Endothelial cell of umbilical vein (primary cell): ENCODE measurements around the gene TMEM92. TPM values are rescaled to one million over a fixed set of nuclear protein-coding genes. Genes with fewer than 3 reads are reported as not detected.

Experiments
- BruUV-seq: library from RNA; stranded (reverse); fragments of 400-500 nt; replicated peaks from 2 replicates; lab custom pipeline; 2021; lab: Mats Ljungman, UMichigan
- CTCF ChIA-PET: fragments of 300-600, 350-600 bp; sonication (Branson Sonifier 250); formaldehyde crosslinking; loops from one replicate; lab custom pipeline; 2021; ENCODE audit warnings: antibody characterized with exemption, inconsistent platforms; lab: Charles Lee
- POLR2A ChIA-PET: fragments of 300-600, 350-600 bp; sonication (Branson Sonifier 250); formaldehyde crosslinking; loops from one replicate; lab custom pipeline; 2021; ENCODE audit warnings: antibody characterized with exemption, inconsistent platforms; lab: Charles Lee
- DNase-seq: peaks from one replicate; pipeline ENCODE4 v3.0.0-alpha.2; 2011; ENCODE audit warnings: low read depth, low spot score
- FAIRE-seq: peaks from 2 replicates; lab custom pipeline; 2011; peaks lifted over from hg19 to GRCh38; lab: Jason Lieb, UNC
- H2AFZ ChIP-seq: 2 replicates; pipeline ENCODE4 v1.6.0; 2012; ENCODE audit warnings: low read depth, low read length, control low read depth, inconsistent platforms
- H3K27ac ChIP-seq: 2 replicates; pipeline ENCODE4 v1.5.1; 2011; ENCODE audit warnings: low read depth, mild to moderate bottlenecking, control low read depth, low read length, moderate library complexity; ENCODE audit not compliant: insufficient read depth
- H3K27me3 ChIP-seq, 2 experiments: 2 replicates each; pipeline versions ENCODE4 v1.6.0 to v1.6.1; 2011; ENCODE audit warnings: low read length in 2 of 2, mixed read lengths in 1 of 2; ENCODE audit not compliant: control insufficient read depth in 2 of 2, insufficient read depth in 2 of 2
- H3K36me3 ChIP-seq, 2 experiments: 2 replicates in 1 of 2; 3 replicates in 1 of 2; pipeline ENCODE4 v1.5.1; 2011; ENCODE audit warnings: low read length in 2 of 2, mild to moderate bottlenecking in 1 of 2, moderate library complexity in 1 of 2; ENCODE audit not compliant: control insufficient read depth in 2 of 2, insufficient read depth in 2 of 2; ENCODE audit errors: extremely low read depth in 1 of 2
- H3K4me1 ChIP-seq: 3 replicates; pipeline ENCODE4 v1.5.1; 2011; ENCODE audit warnings: mild to moderate bottlenecking, low read length; ENCODE audit not compliant: control insufficient read depth, insufficient read depth; ENCODE audit errors: extremely low read depth
- H3K4me2 ChIP-seq: 2 replicates; pipeline ENCODE4 v1.6.1; 2011; ENCODE audit warnings: low read length, control low read depth, mixed read lengths; ENCODE audit not compliant: insufficient read depth
- H3K4me3 ChIP-seq, 3 experiments: fragments of 200-600 bp in 1 of 3; sonication (generic), shearing (Covaris generic) in 1 of 3; replicated peaks in 1 of 3; 2 replicates each; pipeline ENCODE4 v1.5.1; 2011 to 2016; ENCODE audit warnings: control low read depth in 3 of 3, low read length in 3 of 3, mild to moderate bottlenecking in 2 of 3, inconsistent platforms in 1 of 3, low read depth in 1 of 3, moderate library complexity in 1 of 3; ENCODE audit not compliant: insufficient read depth in 1 of 3
- H3K79me2 ChIP-seq: 2 replicates; pipeline ENCODE4 v1.6.0; 2012; ENCODE audit warnings: low read length, inconsistent platforms; ENCODE audit not compliant: control insufficient read depth, insufficient read depth
- H3K9ac ChIP-seq: replicated peaks from 2 replicates; pipeline ENCODE3; 2011; ENCODE audit warnings: low read length, control low read depth; ENCODE audit not compliant: insufficient read depth; ENCODE audit errors: extremely low read depth
- H3K9me1 ChIP-seq: replicated peaks from 3 replicates; pipeline ENCODE4 v1.6.0; 2011; ENCODE audit warnings: mild to moderate bottlenecking, low read length; ENCODE audit not compliant: control insufficient read depth, insufficient read depth; ENCODE audit errors: extremely low read depth
- H3K9me3 ChIP-seq: replicated peaks from 2 replicates; pipeline ENCODE4 v1.5.1; 2012; ENCODE audit warnings: low read length, inconsistent platforms; ENCODE audit not compliant: control insufficient read depth, insufficient read depth
- H4K20me1 ChIP-seq: replicated peaks from 2 replicates; pipeline ENCODE3; 2011; ENCODE audit warnings: mild to moderate bottlenecking, low read length; ENCODE audit not compliant: control insufficient read depth, insufficient read depth; ENCODE audit errors: extremely low read depth
- EZH2 ChIP-seq: IDR thresholded peaks from 2 replicates; pipeline ENCODE4 v1.6.1; 2012; ENCODE audit warnings: borderline replicate concordance, low read depth, mild to moderate bottlenecking, moderate library complexity, low read length, inconsistent platforms; ENCODE audit not compliant: severe bottlenecking
- FOS ChIP-seq: IDR thresholded peaks from 2 replicates; pipeline ENCODE4 v1.6.1; 2011; ENCODE audit warnings: mild to moderate bottlenecking, low read length, moderate library complexity, borderline replicate concordance; ENCODE audit not compliant: insufficient read depth
- GATA2 ChIP-seq: IDR thresholded peaks from 2 replicates; pipeline ENCODE4 v1.7.0; 2011; ENCODE audit warnings: low read depth, mild to moderate bottlenecking, moderate library complexity, mixed read lengths, low read length; ENCODE audit not compliant: insufficient read length, insufficient read depth
- JUN ChIP-seq: IDR thresholded peaks from 2 replicates; pipeline ENCODE4 v1.6.1; 2011; ENCODE audit warnings: borderline replicate concordance, low read depth; ENCODE audit not compliant: insufficient read length, insufficient read depth
- MYC ChIP-seq: IDR thresholded peaks from one replicate; pipeline ENCODE4 v1.6.1; 2011; ENCODE audit warnings: mild to moderate bottlenecking, low read depth, low read length
- POLR2AphosphoS5 ChIP-seq: IDR thresholded peaks from 2 replicates; pipeline ENCODE4 v1.6.1; 2012; ENCODE audit warnings: low read depth, mild to moderate bottlenecking, control low read depth, low read length, moderate library complexity; ENCODE audit not compliant: insufficient read depth
- dilution Hi-C: fragments of 300-500 bp; cut with MboI; formaldehyde crosslinking; loops from one replicate; pipeline ENCODE4 v1.15.0; 2019; ENCODE audit warnings: low sequenced_read_pairs; ENCODE audit not compliant: extremely low pct_ligation_motif_present
- intact Hi-C: fragments of 100-400 bp; cut with micrococcal nuclease; formaldehyde crosslinking; loops from one replicate; pipeline ENCODE4 v1.10.0; 2022
- polyA plus RNA-seq, 4 experiments: library from polyadenylated mRNA; depleted of rRNA in 3 of 4; stranded (reverse) in 3 of 4; unstranded in 1 of 4; fragments of >200 nt; gene quantifications; 2 replicates each; pipeline versions ENCODE4 v1.2.1 to v1.2.3, GENCODE V29; 2011 to 2012; ENCODE audit warnings: missing spikeins in 1 of 4
- total RNA-seq: library from RNA; stranded (reverse); gene quantifications from 2 replicates; pipeline ENCODE4 v1.2.3, GENCODE V29; 2021
- TF ChIP-seq, protein P1 (sequence below): IDR thresholded peaks from 2 replicates; pipeline ENCODE4 v1.6.1; 2011; ENCODE audit not compliant: insufficient read depth, insufficient read length
- TF ChIP-seq, protein P2 (sequence below), 2 donors: IDR thresholded peaks; 1 replicate in 1 of 2; 2 replicates in 1 of 2; pipeline ENCODE4 v1.5.1; 2011; ENCODE audit warnings: low read length in 2 of 2, mild to moderate bottlenecking in 2 of 2, moderate library complexity in 2 of 2, control low read depth in 1 of 2, inconsistent platforms in 1 of 2, low read depth in 1 of 2; ENCODE audit not compliant: insufficient read depth in 1 of 2; ENCODE audit errors: extremely low read depth in 1 of 2

Gene TMEM92
- total and polyA plus RNA-seq, 2 donors (not counting 3 experiments of a cell fraction or from before 2014, with no cell fraction given), result 0.03 TPM; not detected in 1

DNA sequence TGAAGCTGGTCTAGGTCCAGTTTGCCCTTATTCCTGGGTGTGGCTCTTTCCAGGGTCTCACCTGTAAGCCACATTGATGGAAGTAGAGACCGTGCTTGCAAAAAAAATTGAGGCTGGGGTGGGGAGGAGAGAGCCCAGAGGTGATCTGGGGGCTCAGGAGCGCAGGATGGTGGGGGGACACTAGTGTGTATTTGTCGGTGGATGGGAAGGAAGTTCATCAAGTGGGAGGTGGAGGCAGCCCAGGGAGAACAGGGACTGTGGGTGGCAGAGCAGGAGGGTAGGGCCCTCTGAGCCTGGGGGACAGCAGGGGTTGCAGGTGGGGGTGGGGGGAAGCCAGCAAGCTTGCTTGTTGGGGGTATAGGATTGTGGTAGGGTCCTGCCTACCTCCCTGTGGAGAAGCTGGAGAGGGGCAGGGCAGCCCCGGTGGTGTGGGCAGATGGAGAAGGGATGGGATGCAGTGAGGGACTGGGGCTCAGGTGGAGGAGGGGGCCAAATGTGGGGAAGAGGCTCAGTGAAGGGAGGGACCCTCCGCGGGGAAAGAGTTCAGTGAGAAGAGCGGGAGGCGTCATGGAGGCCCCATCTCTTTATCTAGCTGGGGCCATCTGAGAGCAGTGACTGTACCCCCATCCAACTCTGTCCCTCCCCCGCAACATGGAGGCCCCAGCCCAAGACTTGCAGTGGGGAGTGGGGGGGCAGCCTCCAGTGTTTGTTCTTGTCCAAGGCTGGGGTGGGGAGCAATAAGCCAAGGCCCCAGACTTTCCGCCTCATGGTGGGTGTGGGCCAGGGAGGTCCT, 17.2 kb upstream of the TMEM92 start:
- Histone ChIP-seq H3K4me3 (no peak overlapping the region), H2AFZ (no peak overlapping the region), H3K9me3 (no peaks in the 10 kb centered on the region), H3K27me3 (peaks cover 2 to 11% of the 10 kb centered on the region in 2 experiments), H3K36me3 (no peaks in the 10 kb centered on the region), H3K4me1 (no peaks in the 10 kb centered on the region), H3K9ac (no peak overlapping the region), H3K79me2 (no peaks in the 10 kb centered on the region), H3K9me1 (no peaks in the 10 kb centered on the region), H4K20me1 (no peaks in the 10 kb centered on the region), H3K27ac (no peak overlapping the region), H3K4me2 (no peak overlapping the region)
- BruUV-seq, result no TSS peak
- POLR2A ChIA-PET, result no interaction called here
- DNase-seq (no peak), FAIRE-seq (no peak)
- TF ChIP-seq POLR2AphosphoS5 (no peak), FOS (no peak), MYC (no peak), JUN (no peak)
- CTCF ChIA-PET, result interaction anchor here (0.6 to 2.6 kb wide), 3 partner anchors 8 to 56 kb away, joined by 3 to 6 read pairs (median 4); partner anchors contain the start of gene COL1A1
- intact Hi-C loops, result no loop called here
- dilution Hi-C loops, result no loop called here

DNA sequence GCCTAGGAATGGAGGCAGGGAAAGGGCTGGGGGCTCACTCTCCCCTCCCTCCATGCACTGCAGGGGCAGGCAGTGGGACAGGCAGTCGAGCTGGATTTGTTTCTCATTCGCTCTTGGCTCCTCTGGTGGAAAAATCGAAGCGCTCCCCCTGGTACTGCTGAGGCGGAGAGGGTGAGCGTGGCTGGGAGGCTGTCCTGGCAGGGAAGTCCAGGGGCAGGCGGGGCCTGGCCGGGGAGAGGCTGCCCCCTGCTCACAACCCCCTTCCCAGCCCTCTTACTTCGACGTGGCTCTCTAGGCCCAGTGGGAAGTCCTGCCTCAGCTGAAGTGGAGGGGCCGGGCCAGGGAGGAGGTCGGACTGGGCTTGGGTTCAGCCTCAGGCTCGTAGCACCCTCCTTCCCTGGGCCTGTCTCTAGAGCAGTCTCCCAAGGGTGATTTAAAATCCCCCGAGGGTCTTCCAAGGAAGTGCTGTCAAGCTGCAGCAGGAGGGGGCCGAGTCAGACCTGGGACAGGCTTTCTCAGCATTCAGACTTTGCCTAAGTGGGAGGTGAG, 16.5 kb upstream of the TMEM92 start:
- POLR2A ChIA-PET, result no interaction called here
- Histone ChIP-seq H2AFZ (no peak overlapping the region), H3K4me3 (no peak overlapping the region), H3K9me1 (no peaks in the 10 kb centered on the region), H3K27ac (no peak overlapping the region), H3K27me3 (peaks cover 2 to 11% of the 10 kb centered on the region in 2 experiments), H3K36me3 (no peaks in the 10 kb centered on the region), H3K4me1 (no peaks in the 10 kb centered on the region), H3K9ac (no peak overlapping the region), H4K20me1 (no peaks in the 10 kb centered on the region), H3K4me2 (no peak overlapping the region), H3K79me2 (no peaks in the 10 kb centered on the region), H3K9me3 (no peaks in the 10 kb centered on the region)
- TF ChIP-seq, protein P1, sequence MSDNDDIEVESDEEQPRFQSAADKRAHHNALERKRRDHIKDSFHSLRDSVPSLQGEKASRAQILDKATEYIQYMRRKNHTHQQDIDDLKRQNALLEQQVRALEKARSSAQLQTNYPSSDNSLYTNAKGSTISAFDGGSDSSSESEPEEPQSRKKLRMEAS, result no peak
- TF ChIP-seq JUN (no peak), EZH2 (no peak), FOS (no peak), GATA2 (no peak)
- TF ChIP-seq, protein P2, sequence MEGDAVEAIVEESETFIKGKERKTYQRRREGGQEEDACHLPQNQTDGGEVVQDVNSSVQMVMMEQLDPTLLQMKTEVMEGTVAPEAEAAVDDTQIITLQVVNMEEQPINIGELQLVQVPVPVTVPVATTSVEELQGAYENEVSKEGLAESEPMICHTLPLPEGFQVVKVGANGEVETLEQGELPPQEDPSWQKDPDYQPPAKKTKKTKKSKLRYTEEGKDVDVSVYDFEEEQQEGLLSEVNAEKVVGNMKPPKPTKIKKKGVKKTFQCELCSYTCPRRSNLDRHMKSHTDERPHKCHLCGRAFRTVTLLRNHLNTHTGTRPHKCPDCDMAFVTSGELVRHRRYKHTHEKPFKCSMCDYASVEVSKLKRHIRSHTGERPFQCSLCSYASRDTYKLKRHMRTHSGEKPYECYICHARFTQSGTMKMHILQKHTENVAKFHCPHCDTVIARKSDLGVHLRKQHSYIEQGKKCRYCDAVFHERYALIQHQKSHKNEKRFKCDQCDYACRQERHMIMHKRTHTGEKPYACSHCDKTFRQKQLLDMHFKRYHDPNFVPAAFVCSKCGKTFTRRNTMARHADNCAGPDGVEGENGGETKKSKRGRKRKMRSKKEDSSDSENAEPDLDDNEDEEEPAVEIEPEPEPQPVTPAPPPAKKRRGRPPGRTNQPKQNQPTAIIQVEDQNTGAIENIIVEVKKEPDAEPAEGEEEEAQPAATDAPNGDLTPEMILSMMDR (IDR thresholded peaks at IDR 0.05; ENCODE audit: extremely low read depth in 1 of 2, insufficient read depth in 1 of 2, low read depth in 1 of 2, low read length in 2 of 2), result no peak
- DNase-seq (no peak), FAIRE-seq (no peak)
- intact Hi-C loops, result no loop called here
- dilution Hi-C loops, result no loop called here
- BruUV-seq, result no TSS peak
- CTCF ChIA-PET, result interaction anchor here (1.6 kb wide), 1 partner anchor 12 kb away, joined by 4 read pairs; no protein-coding TSS in a partner anchor
